Stimulated activated CD8-positive, alpha-beta memory T cell treated with anti-CD3 and anti-CD28 coated beads, Interleukin-15, amount 100 ng/mL, for 4 hours (primary cell): ENCODE results near the gene GPR4.
"Not testable (repeated sequence)": the region's sequence is repeated elsewhere in the genome, so short reads cannot be mapped to it uniquely, and the experiment has no call there.

ENCODE experiments used
- DNase-seq, 2 donors: peaks; one replicate each; pipeline ENCODE4 v3.0.0-alpha.2; 2020; ENCODE audit warnings: low read depth in 2 of 2

The GPR4 gene

DNA sequence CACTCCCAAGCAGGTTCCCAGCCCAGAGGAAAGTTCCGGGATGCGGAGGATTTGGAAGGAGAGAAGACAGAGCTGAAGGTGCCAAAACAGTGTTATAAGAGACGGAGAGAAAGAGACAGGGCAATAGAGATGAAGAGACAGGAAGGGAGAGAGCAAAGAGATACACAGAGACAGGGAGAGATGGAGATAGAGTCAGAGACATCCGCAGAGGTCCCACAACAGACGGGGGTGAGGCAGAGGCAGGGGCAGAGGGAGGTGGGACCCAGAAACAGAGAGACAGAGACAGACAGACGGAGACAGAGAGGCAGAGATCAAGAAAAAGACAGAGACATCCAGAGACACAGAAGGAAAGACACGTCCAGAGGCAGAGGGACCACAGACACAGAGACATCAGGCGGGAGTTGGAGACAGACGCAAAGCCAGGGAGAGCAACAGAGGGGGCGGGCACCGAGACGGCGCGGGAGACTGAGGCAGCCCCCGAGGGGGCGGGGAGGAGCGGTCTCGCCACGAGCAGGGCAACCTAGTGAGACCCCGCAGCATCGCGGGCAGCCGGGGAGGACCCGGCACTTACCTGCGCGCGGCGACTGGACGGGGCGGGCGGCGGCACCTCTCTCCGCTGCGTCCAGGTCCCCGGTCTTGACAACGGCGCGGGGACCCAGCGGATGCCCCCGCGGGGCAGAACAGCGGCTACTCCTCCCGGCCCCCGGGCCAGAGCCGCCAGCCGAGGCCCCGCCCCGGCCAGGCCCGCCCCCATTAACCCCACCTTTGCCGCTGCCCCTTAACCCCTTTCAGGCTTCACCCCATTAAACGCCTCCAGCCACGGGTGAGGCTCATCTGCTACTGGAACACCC is at the start of gene GPR4:
TSS of gene GPR4 (minus strand) at position 689 of the 851 bp plus-strand sequence. CDS start 10,346 bp downstream, outside the sequence.
- no peak for DNase-seq

DNA sequence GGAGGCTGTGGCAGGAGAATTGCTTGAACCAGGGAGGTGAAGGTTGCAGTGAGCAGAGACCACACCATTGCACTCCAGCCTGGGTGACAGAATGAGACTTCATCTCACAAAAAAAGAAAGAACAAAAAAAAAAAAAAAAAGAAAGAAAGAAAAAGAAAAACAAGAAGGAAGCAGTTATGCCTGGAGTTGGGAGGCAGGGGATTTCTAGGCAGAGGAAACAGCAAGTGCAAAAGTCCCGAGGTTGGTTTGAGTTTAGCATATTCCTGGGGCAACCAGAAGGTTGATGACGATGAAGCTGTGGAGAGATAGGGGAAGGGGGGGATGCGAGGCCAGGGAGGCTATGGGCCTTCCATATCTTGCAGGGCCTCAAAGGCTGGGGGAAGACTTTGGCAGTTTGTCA is 48.7 kb upstream of the GPR4 start:
- no peak for DNase-seq

DNA sequence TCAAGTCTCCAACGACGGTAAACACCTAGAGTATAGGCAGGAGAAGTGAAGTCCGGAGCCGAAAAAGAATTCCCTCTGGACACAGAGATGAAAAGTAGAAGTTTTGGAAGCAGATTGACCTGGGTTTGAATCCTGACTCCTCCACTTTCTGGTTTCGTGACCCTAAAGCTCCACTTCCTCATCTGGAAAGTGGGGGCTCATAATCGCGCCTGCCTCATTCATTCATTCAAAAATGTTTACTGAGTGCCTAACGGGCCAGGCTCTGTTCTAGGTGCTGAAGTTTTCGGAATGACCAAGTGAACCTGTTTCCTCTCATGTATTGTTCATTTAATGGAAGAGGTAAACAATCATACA is 44.3 kb upstream of the GPR4 start:
- no peak for DNase-seq

DNA sequence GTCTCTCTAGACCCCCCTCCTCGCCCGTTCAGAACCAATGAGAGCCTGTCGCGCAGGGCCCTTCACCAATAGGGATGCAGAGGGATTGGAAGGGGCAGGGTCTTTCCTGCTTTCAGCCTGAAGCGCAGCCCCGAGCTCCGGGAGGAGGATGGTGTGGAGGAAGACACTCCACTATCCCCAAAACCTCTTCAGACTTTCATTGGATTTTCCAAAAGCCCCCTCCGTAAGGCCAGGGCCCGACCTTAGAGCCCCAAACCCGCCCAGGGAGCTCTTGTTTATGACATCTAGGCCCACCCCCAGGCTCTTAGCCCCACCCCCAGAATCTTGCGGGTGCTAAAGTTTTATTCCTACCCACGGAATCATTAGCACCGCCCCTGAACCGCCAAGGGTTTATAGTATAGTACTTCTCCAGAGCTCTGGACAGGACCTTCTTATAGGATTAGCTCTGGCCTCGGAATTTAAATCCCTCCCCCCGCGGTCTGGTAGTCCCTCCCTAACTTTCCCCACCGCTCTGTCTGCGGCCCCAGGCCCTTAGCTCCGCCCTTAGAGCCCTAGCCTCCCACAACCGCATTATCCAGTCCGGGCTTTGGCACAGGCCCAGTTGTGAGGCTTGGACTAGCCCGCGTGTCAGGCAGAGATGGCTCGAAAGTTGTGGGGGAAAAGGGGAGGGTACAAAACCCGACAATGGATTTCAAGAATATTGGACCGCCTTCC is 43.8 kb upstream of the GPR4 start:
- DNase-seq = peak; percentile 37 to 57

DNA sequence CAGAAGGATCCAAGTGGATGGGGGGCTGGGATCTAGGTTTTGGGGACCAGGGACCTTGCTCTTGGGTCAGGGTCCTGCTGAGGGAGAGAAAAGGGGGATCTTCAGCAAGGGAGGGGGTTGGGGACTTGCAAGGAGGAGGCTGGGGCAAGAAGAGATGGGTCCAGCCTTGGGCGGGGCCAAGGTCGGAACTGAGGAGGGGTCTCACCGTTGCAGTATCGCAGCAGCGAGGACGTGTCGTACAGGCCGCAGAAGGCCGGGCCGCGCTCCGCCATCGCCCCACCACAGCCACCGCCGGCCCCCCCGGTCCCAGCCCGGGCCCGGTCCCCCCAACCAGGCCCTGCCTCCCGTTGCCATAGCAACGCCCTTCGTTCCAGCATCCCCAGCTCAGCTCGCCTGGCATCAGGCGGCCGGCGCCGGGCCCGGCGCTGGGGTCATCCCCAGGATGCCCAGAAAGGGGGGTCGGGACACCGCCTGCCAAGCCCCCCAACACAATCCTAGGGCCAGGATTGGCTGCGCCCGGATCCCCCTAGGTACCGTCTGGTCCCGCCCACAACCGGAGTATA is 43.1 kb upstream of the GPR4 start:
- no peak for DNase-seq

DNA sequence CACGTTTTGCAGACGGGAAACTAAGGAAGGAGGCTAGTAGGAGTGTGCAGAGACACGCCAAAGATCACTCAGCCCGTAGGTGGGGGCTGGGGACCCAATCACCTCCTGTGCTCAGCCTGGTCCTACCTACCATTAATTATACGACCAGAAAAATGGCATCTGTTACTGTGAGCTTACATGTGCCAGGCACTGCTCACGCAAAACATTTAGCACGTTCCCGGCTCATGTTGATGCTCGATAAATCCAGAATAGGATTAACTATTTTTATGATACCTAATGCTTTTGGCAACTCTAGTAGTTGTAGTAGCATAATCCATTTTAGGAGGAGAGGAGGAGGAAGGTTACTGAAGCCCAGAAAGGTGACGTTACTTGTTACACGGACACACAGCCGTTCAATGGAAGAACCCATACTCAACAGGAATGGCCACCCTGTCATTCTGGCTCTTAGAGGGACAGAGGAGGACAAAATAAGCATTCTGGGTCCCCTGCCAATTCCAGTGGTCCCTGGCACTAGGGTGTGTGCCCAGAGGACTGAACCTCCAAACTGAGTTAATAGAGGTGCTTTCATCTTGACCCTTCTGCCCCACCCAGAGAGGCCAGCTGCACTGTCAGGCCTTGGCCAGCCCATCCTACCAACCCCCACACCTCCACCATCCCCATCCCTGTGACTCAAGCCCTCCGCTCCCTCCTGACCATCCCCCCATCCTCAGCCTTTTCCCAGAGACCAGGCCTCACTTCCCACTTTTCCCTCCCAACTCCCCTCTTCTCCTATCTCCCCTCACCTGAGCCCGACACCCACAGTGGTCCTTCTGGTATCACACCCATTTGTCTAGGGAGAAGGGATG is 42.1 kb upstream of the GPR4 start:
- no peak for DNase-seq

DNA sequence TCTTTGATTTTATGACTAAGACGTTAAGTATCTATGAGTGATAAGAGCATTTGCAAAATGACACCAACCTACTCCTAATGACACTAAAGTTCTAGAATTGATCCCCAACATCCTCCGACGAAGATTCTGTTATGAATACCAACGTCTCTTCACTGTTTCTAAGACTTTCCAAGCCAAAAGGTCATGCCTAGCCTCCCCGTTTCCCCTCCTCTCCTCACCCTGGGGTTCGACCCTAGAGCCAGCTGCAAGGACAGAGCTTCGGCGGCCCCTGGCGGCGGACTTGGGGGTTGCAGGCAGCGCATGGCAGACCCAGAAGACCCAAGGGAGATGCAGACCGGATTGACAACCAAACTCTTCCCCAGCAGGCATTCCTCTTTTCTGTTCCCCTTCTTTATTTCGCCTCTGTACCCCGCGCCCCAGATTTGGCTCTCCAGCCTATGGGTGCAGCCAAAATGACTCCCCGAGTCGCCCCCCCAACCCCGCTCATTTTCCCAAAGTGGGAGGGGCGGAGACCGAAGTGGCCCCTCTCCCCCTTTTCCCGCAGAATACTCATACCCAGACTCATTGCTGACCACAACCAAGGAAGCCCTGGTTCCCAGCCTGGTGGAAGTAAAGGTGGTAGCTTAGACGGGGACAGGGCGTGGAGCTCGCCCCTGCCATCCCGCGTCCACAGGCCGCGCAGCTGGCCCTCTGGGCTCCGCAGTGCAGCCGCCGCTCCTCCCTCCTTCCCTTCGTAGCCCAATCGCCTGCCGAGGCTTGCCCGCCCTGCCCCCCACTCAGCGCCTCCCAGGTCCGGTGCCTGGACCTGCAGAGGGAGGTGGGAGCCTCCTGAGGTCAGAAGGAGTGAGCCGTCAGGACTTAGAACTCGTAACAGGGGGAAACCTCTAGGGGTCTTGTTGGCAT is 41.3 kb upstream of the GPR4 start:
- DNase-seq = peak; percentile 77 to 84

DNA sequence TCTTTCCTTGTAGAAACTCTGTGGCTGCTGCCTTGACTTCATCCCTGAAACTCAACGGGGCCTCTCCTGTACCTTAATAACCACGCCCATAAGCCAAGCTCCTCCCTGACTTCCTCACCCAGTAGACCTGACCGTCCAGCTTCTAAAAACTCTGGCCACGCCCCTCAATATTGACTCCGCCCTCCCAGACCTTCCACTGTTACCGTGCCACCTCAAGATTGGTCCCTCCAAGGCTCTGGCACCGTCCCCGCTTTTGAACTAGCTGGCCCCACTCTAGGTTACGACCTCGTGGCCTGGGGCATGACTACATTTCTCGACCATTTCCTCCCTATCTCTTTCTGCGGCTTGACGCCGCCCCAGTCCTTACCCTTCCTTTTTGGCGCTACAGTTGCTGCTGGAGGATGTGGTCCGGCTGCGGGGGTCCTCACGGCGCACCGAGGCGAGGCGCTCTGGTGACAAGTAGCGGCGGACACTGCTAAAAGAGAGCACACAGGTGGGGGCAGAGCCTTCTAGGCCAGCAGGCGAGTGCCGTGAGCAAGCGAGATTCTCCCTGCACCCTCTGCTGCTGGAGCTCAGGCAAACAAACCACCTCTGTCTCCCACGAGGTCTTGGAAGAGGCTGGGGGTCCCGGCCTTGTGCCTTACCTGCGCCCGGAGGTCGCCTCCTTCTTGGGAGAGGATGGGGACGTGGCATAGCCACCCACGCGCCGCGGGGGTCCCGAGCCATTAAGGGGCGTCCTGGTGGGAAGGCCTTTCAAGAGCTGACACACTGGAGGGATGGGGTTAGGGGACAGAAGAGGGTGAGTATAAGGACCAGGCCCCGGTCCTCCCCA is 39.5 kb upstream of the GPR4 start:
- DNase-seq = peak; percentile 44 to 45

DNA sequence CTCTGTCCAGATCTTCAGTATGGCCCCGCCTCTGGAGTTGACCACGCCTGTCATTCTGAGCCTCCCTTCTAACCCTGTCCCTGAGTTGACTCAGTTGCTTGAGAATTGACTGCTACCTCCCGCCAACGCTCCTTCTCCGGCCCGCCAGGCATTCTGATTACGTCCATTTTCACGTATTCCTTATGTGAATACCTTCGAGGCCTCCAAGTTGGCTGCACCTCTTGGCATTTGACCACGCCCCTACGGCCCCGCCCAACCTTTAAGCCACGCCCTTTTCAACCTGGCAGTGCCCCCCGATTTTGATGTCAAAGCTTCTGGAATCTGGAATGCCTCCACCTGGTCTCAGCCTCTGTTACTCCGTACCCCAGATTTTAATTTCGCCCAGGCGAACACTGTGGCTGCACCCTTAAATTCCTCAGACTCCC is 38.8 kb upstream of the GPR4 start:
- no peak for DNase-seq

DNA sequence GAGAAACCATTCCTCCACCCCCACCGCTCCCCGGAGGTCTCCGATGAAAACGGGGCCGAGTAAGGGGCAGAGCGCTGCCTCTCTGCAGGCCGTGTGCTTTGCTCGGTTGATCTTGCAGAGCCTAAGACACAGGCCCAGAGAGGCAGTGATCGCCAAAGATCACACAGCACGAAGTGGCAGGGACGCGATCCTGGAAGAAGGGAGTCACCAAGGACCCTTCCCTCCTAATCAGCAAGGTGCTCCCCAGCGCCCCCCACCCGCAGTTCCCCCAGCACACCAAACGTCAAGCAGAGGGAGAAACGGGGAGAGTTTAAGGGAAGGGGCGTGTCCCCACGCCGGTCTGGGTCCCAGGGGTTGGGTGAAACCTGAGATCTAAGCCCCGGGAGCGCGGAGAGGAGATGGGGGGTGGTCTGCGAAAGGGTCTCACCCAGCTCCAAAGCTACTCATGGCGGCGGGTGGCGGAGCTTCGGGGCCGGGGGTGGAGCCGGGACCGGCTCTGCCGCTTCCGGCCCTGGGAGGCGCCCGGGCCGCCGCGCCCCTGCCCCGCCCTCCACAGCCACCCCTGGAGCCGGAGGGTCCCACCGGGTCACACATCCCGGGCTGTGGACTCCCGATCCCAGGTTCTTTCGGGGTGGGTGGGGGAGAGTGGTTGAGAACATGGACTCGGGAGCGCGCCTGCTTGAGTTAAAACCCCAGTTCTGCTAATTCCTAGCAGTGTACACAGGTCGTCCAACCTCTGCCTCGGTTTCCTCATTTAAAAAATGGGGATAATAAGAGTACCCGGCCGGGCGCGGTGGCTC is 37.1 kb upstream of the GPR4 start, which contains the start of gene EML2:
TSS of gene EML2 (minus strand) at position 468 of the 800 bp plus-strand sequence. CDS start at position 447, 21 bp downstream.
- peak in 1 of 2 donors; percentile 31 for DNase-seq

DNA sequence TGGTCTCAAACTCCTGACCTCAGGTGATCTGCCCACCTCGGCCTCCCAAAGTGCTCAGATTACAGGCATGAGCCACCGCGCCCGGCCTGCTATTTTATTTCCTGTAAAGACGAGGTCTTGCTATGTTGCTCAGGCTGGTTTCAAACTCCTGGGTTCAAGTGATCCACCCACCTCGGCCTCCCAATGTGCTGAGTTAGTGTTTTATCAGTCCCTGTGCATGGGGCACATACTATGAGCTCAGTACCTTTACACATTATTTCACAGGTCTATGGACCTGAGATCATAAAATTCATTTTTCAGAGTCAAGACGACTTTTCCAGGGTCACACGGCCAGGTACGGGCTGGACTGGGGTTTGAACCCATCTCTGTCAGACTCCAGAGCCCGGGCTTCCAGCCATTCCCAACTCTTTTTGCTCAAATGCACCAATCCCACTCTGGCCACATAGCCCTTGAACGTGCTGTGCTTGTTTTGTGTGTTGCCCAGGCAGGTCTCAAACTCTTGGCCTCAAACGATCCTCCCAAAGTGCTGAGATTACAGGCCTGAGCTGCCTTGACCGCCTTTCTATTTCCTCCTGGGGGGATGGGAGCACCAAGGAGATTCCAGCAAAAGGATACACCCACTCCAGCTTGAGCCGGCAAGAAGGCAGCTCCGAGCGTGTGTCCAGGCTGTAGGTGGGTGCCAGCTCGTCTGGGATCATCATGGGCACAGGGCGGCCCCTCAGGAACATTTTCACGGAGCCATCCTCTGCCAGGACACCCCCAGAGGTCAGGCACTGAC is 36.1 kb upstream of the GPR4 start:
- DNase-seq = no peak

DNA sequence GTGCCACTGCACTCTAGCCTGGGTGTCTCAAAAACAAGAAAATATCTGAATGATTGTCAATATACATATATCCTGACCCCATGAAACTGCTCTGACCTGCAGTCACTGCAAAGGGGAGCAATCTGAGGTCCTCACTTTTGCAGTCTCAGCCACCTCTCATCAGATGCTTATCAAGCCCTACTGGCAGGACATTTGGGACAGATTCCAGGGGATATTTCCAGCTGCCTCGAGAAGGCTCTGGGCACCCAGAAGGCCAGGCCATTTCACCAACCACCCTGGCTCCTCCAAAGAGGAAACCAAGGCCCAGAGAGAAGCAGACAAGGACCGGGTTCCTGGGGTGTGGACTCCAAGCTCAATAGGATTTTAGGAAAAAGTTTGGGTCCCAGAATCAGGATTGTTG is 34.9 kb upstream of the GPR4 start:
- no peak for DNase-seq

DNA sequence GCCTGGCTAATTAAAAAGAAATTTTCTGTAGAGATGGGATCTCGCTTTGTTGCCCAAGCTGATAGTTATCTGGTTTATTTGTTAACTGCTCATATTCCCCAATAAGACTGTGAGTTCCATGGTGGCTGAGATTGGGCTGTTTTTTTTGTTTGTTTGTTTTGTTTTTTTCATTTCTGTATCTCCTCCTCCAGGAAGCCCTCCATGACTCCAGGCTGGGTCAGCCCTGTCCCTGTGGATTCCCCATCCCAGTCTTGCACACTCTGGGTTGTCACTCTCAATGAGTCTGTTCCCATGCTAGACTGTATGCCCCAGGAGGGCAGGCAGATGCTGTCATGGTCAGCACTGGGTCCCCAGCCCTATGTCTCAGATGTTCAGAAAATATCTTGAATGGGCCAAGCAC is 34.3 kb upstream of the GPR4 start:
- DNase-seq = no peak

DNA sequence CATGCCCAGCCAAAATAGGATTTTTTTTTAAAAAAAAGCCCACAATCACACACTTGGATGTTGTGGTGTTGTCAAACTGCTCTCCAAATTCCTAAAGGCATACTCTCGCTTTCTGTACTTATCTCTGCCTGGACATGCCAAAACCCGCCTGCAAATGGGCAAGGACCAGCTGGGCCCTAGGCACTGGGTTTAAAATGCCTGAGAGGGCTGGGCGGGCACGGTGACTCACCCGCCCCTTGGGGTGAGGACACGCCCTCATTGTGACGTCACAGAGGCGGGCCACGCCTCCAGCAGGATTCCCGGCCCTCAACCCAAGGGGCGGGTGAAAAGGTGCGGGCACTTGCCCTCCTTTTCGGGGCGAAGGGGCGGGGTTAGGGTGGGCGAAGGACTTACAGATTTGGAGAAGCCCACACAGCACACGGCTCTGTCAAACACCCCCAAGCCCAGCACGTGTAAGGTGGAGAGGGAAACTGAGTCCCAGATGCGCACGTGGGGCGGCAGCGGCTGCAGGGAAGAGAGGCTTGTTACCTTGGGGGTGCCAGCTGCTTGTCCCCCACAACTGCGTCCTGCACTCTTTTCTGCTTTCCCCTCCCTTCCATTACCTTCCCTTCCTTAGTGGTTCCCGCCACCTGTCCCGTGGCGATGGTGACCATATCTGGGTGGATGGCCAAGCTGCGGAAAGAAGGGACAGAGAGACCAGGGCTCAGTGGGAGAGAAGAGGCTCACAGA is 30.6 kb upstream of the GPR4 start:
- DNase-seq = no peak

DNA sequence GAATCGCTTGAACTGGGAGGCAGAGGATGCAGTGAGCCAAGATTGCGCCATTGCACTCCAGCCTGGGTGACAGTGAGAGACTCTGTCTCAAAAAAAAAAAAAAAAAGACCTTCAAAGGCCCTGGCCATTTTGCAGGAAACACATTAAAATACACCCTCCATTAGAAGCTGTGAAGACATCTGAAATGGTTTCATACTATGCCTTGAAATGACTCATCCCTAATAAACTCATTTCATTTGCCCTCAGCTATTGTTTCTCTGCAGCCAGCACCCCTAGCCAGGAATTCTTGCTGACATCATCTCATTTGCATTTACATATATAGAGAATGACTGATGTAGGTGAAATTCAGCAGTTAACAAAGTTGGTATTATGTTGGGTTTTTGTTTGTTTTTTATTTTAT is 28.5 kb upstream of the GPR4 start:
- no peak for DNase-seq

DNA sequence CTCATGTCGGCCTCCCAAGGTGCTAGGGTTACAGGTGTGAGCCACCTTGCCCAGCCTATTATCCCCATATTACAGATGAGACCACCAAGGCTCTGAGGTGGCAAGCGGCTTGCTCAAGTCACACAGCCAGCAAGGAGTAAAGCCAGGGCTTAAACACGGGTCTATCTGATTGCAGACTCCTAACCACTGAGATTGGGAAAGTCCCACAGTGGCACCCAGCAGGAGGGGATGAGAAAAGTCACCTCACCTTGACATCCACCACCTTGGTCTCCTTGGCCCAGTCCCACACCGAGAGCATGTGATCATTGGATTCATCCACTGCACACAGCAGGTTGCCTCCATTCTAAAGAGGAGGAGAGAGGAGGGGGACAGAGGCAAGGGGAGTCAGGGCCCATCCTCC is 27.7 kb upstream of the GPR4 start:
- no peak for DNase-seq

DNA sequence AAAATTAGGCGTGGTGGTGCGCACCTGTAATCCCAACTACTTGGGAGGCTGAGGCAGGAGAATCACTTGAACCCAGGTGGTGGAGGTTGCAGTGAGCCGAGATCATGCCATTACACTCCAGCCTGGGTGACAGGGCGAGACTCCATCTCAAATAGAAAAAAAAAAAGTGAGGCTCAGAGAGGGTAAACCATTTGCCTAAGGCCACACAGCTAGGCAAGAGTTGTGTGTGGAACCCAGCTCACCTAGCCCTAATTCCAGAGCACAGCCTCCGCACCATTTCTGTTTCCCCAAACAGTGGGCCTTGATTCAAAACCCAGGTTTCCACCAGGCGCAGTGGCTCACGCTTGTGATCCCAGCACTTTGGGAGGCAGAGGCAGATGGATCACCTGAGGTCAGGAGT is 26.2 kb upstream of the GPR4 start:
- not testable (repeated sequence) for DNase-seq

DNA sequence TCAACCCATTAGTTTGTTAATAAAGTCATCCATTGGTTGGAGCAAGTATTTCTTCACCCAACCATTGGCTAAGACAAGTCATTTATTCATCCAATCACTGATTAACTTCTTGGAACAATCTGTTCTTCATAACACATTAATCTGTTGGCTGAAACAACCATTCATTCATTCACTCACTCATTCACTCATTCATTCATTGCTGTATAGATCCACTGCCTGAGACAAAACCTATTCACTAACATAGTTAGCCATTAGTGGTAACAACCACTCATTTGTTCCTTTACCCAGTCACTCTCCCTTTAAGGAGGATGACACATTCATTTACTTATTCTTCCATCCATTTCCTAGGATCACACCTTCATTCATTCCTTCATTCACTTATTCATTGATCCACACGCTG is 22.0 kb upstream of the GPR4 start:
- no peak for DNase-seq
